Sigmoid colon (tissue), 4 donors: Measurements from ENCODE around the gene USP17L28.
"Not testable (repeated sequence)": the region's sequence is repeated elsewhere in the genome, so short reads cannot be mapped to it uniquely, and the experiment has no call there.

Experiments used
- EP300 ChIP-seq, 4 donors: sonication (generic); formaldehyde crosslinking; IDR thresholded peaks; one replicate each; pipeline ENCODE4 v1.6.1; 2017; ENCODE audit warnings: antibody characterized with exemption in 4 of 4
- TF ChIP-seq, protein P1 (sequence below), 4 experiments: fragments of 450-650 bp in 3 of 4; fragments of 200-600 bp in 1 of 4; IDR thresholded peaks; one replicate each; pipeline ENCODE4 v1.5.1; 2016 to 2019; ENCODE audit warnings: antibody characterized with exemption in 4 of 4, mild to moderate bottlenecking in 3 of 4, moderate library complexity in 2 of 4

DNA sequence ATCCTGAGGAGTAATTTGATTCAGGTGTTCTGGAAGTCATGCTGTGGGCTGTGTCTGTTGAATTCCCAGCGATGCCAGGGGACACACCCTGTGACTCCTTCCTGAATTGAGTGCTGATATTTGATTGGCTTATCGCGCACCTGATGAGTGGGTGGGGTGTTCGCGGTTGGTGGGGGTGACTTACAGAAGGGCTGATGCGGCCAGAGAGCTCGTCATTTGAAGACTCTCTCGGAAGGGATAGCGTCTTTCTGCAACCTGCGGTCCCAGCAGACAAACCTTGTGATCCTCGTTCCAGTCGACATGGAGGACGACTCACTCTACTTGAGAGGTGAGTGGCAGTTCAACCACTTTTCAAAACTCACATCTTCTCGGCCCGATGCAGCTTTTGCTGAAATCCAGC, at the start of gene USP17L28:
- TF ChIP-seq, protein P1, sequence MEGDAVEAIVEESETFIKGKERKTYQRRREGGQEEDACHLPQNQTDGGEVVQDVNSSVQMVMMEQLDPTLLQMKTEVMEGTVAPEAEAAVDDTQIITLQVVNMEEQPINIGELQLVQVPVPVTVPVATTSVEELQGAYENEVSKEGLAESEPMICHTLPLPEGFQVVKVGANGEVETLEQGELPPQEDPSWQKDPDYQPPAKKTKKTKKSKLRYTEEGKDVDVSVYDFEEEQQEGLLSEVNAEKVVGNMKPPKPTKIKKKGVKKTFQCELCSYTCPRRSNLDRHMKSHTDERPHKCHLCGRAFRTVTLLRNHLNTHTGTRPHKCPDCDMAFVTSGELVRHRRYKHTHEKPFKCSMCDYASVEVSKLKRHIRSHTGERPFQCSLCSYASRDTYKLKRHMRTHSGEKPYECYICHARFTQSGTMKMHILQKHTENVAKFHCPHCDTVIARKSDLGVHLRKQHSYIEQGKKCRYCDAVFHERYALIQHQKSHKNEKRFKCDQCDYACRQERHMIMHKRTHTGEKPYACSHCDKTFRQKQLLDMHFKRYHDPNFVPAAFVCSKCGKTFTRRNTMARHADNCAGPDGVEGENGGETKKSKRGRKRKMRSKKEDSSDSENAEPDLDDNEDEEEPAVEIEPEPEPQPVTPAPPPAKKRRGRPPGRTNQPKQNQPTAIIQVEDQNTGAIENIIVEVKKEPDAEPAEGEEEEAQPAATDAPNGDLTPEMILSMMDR (IDR thresholded peaks at IDR 0.05), result not testable (repeated sequence)
- TF ChIP-seq EP300 (IDR thresholded peaks at IDR 0.05), result not testable (repeated sequence)
